Activated T-helper 1 cell treated with anti-CD3 and anti-CD28 coated beads, Interleukin-12 subunit alpha, Interleukin-12 subunit beta, Interleukin-2, Interleukin-4 antibody, amounts not matched to agents 30 ng/mL and 10 ng/mL and 1 ng/mL, durations not matched to agents 14 hours and 24 hours and 36 hours (primary cell): ENCODE measurements around the gene LIX1. TPM values are rescaled to one million over a fixed set of nuclear protein-coding genes. Genes with fewer than 3 reads are reported as not detected.
A peak's percentile ranks its signal among the peaks of the same experiment; 100 is the strongest.
"Not testable (repeated sequence)": the region's sequence is repeated elsewhere in the genome, so short reads cannot be mapped to it uniquely, and the experiment has no call there.

Experiments
- DNase-seq: peaks from one replicate; pipeline ENCODE4 v3.0.0; 2021; ENCODE audit warnings: low spot score
- H3K27ac Mint-ChIP-seq: one replicate; pipeline ENCODE4 v1.8.0; 2021; ENCODE audit warnings: mild to moderate bottlenecking, mixed read lengths
- H3K27me3 Mint-ChIP-seq: one replicate; pipeline ENCODE4 v1.8.0; 2022; ENCODE audit warnings: mild to moderate bottlenecking, moderate library complexity, mixed read lengths; ENCODE audit not compliant: insufficient read depth
- H3K36me3 Mint-ChIP-seq: one replicate; pipeline ENCODE4 v1.8.0; 2021; ENCODE audit warnings: low read depth, mixed read lengths
- H3K4me1 Mint-ChIP-seq: one replicate; pipeline ENCODE4 v1.8.0; 2021; ENCODE audit warnings: low read depth, mixed read lengths
- H3K4me3 Mint-ChIP-seq: one replicate; pipeline ENCODE4 v1.8.0; 2021; ENCODE audit warnings: mild to moderate bottlenecking, moderate library complexity, mixed read lengths
- H3K9me3 Mint-ChIP-seq: one replicate; pipeline ENCODE4 v1.8.0; 2021; ENCODE audit warnings: mixed read lengths
- intact Hi-C: fragments of 100-400 bp; cut with micrococcal nuclease; formaldehyde crosslinking; loops from one replicate; pipeline ENCODE4 v1.15.1; 2024
- total RNA-seq: library from RNA; stranded (reverse); gene quantifications from 2 replicates; pipeline ENCODE4 v1.2.3, GENCODE V29; 2022

Gene LIX1
- total RNA-seq, result not detected in 2 replicates

GRCh38 chr5:97142521-97143254 is at the start of gene LIX1:
LIX1 (minus strand) TSS chr5:97142611; CDS start chr5:97142576, 35 bp downstream.
- no peak for DNase-seq
- Mint-ChIP-seq H3K36me3 (no peaks in the 10 kb centered on the region), H3K4me3 (no peak within 1 kb of the TSS), H3K27ac (no peak within 1 kb of the TSS), H3K27me3 (peaks cover 28% of the 10 kb centered on the region), H3K9me3 (no peaks in the 10 kb centered on the region), H3K4me1 (peaks cover 7% of the 10 kb centered on the region)
- intact Hi-C loops, result loop anchor here (1.0 to 5.0 kb wide), 6 partner anchors 48 to 390 kb away; partner anchors contain the start of gene LNPEP

GRCh38 chr5:97191893-97192292 is 49.5 kb upstream of the LIX1 start:
- H3K36me3 Mint-ChIP-seq, result no peaks in the 10 kb centered on the region
- H3K27me3 Mint-ChIP-seq, result peaks cover 6% of the 10 kb centered on the region
- no peak overlapping the region for H3K27ac Mint-ChIP-seq
- no peak overlapping the region for H3K4me3 Mint-ChIP-seq
- H3K4me1 Mint-ChIP-seq, result peaks cover 5% of the 10 kb centered on the region
- H3K9me3 Mint-ChIP-seq, result peaks cover 25% of the 10 kb centered on the region
- intact Hi-C loops, result no loop called here
- DNase-seq, result no peak

DNA sequence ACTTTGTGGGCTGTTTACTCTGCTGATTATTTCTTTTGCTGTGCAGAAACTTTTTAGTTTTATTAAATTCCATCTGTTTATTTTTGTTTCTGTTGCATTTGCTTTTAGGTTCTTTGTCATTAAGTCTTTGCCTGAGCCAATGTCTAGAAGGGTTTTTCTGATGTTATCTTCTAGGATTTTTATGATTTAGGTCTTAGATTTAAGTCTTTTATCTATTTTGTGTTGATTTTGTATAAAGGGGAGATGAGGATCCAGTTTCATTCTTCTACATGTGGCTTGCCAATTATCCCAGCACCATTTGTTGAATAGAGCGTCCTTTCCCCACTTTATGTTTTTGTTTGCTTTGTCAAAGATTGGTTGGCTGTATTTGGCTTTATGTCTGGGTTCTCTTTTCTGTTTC is 47.1 kb upstream of the LIX1 start:
- peaks cover 27% of the 10 kb centered on the region for H3K9me3 Mint-ChIP-seq
- not testable (repeated sequence) for H3K4me3 Mint-ChIP-seq, H3K4me1 Mint-ChIP-seq, H3K27ac Mint-ChIP-seq, H3K27me3 Mint-ChIP-seq, H3K36me3 Mint-ChIP-seq, DNase-seq
- intact Hi-C loops, result loop anchor here (10.0 kb wide), 1 partner anchor 655 kb away; no protein-coding TSS in a partner anchor

DNA sequence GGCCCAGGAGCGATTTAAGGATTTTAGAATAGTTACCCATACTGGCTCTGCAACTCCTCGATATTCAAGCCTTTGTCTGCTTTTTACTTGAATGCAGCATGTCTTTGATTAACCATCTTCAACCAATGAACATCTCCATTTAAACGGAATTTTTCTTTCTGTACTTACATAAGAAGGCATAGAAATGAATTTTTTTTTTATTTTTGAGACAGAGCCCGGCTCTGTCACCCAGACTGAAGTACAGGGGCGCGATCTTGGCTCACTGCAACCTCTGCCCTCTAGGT is 41.5 kb upstream of the LIX1 start:
- H3K4me3 Mint-ChIP-seq, result peak overlapping the region; percentile 91
- H3K9me3 Mint-ChIP-seq, result peaks cover 7% of the 10 kb centered on the region
- peaks cover 42% of the 10 kb centered on the region for H3K4me1 Mint-ChIP-seq
- H3K36me3 Mint-ChIP-seq, result peaks cover 23% of the 10 kb centered on the region
- DNase-seq, result no peak
- H3K27ac Mint-ChIP-seq, result peak overlapping the region; percentile 100
- intact Hi-C loops, result loop anchor here (1.0 to 10.0 kb wide), 12 partner anchors 22 to 1743 kb away; partner anchors contain the start of genes CAST, ELL2, ERAP1 and RFESD
- H3K27me3 Mint-ChIP-seq, result peaks cover 10% of the 10 kb centered on the region

DNA sequence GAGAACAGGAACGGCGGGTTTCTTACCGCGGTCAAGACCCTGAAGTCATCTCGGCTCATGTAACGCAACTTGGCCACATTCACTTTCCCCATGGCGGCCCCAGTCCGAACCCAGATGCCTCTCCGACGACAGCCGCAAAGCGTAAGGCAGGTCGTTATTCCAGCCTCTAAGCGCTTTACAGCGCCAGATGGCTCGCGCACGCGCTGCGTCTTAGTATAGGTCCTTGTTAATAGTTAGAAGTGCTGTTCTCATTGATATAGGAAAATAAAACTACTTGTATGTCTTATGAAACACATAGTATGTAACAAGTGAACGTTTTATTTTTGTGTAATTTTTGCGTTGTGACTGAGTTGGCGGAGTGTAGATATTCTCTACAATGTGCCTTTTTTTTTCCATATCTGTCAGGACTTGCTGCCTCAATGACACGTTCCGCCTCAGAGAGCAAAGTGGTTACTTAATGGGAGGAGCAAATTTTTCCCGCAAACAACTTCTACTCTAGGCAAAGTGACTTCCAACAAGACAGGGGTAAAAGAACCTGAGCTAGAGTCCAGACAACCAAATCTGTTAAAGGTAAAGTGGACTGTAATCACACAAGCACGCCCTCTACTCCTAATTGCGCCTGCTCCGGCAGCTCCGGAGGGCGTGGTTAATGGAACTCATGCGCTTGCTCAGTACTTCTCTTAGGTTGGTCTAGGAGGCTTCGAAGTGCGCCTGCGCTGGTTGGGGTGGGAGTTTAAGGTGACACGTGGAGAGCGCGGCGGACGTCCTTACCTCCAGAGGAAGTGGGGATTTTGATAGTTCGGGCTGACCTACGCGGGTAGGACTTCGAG is 40.9 kb upstream of the LIX1 start, which contains the start of gene RIOK2:
Gene RIOK2, minus strand, starts transcription at position 148 of the 830 bp plus-strand sequence. Its CDS starts 56 bp downstream, at position 92.
- peak; percentile 86 for DNase-seq
- peaks cover 29% of the 10 kb centered on the region for H3K36me3 Mint-ChIP-seq
- H3K9me3 Mint-ChIP-seq, result peaks cover 7% of the 10 kb centered on the region
- H3K27ac Mint-ChIP-seq, result peak within 1 kb of the TSS; percentile 100
- peaks cover 9% of the 10 kb centered on the region for H3K27me3 Mint-ChIP-seq
- peaks cover 42% of the 10 kb centered on the region for H3K4me1 Mint-ChIP-seq
- H3K4me3 Mint-ChIP-seq, result peak within 1 kb of the TSS; percentile 91
- intact Hi-C loops, result loop anchor here (1.0 to 10.0 kb wide), 12 partner anchors 21 to 1744 kb away; partner anchors contain the start of genes CAST, ELL2, ERAP1 and RFESD

- Mint-ChIP-seq H3K4me1 (peaks cover 42% of the 10 kb centered on the region), H3K27me3 (peaks cover 8% of the 10 kb centered on the region), H3K27ac (peak overlapping the region; percentile 100), H3K9me3 (peaks cover 7% of the 10 kb centered on the region), H3K36me3 (peaks cover 33% of the 10 kb centered on the region), H3K4me3 (peak overlapping the region; percentile 91)
- DNase-seq, result no peak
- intact Hi-C loops, result loop anchor here (1.0 to 10.0 kb wide), 12 partner anchors 20 to 1745 kb away; partner anchors contain the start of genes CAST, ELL2, ERAP1 and RFESD
These were observed 40.2 kb upstream of the LIX1 start for GRCh38 chr5:97182571-97183099.

GRCh38 chr5:97181856-97182545 is 39.6 kb upstream of the LIX1 start:
- Mint-ChIP-seq H3K27ac (peak overlapping the region; percentile 100), H3K4me3 (peak overlapping the region; percentile 91), H3K27me3 (peaks cover 4% of the 10 kb centered on the region), H3K4me1 (peaks cover 42% of the 10 kb centered on the region), H3K36me3 (peaks cover 34% of the 10 kb centered on the region), H3K9me3 (peaks cover 7% of the 10 kb centered on the region)
- DNase-seq, result no peak
- intact Hi-C loops, result loop anchor here (2.0 to 10.0 kb wide), 6 partner anchors 519 to 1593 kb away; partner anchors contain the start of genes CAST, ELL2 and RFESD

- H3K27me3 Mint-ChIP-seq, H3K9me3 Mint-ChIP-seq, DNase-seq, intact Hi-C loops, H3K27ac Mint-ChIP-seq, H3K4me3 Mint-ChIP-seq: not testable (repeated sequence)
- Mint-ChIP-seq H3K36me3 (peaks cover 45% of the 10 kb centered on the region), H3K4me1 (peaks cover 38% of the 10 kb centered on the region)
These were observed 37.0 kb upstream of the LIX1 start for GRCh38 chr5:97179457-97179856.

- H3K4me1 Mint-ChIP-seq, result peaks cover 26% of the 10 kb centered on the region
- DNase-seq, result no peak
- peaks cover 39% of the 10 kb centered on the region for H3K36me3 Mint-ChIP-seq
- no peak overlapping the region for H3K4me3 Mint-ChIP-seq
- H3K27ac Mint-ChIP-seq, result peak overlapping the region; percentile 14
- intact Hi-C loops, result no loop called here
- H3K9me3 Mint-ChIP-seq, result no peaks in the 10 kb centered on the region
- H3K27me3 Mint-ChIP-seq, result no peaks in the 10 kb centered on the region
These were observed 29.8 kb upstream of the LIX1 start for GRCh38 chr5:97172227-97172626.

GRCh38 chr5:97171703-97172102 is 29.3 kb upstream of the LIX1 start:
- intact Hi-C loops, result no loop called here
- no peaks in the 10 kb centered on the region for H3K27me3 Mint-ChIP-seq
- peaks cover 36% of the 10 kb centered on the region for H3K36me3 Mint-ChIP-seq
- peaks cover 26% of the 10 kb centered on the region for H3K4me1 Mint-ChIP-seq
- no peak overlapping the region for H3K4me3 Mint-ChIP-seq
- no peak for DNase-seq
- no peak overlapping the region for H3K27ac Mint-ChIP-seq
- no peaks in the 10 kb centered on the region for H3K9me3 Mint-ChIP-seq

DNA sequence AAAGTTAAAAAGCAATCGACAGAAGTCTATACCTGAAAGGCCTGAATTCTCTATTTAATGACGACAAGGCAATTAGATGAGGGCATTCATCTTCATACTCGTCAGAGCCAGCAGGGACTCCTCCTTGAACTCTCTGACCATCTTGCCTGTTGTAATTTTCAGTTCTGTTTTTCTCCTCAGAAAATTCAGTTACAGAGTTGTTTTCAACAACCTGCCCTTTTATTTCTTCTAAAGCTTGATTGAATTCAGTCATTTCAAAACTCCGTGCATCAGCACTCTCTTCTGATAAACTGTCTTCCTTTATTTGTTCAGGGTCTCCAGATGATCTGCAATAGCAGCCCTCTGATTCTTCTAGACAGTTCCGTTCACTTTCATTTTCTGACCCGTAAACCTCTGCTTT is 25.0 kb upstream of the LIX1 start:
- peaks cover 22% of the 10 kb centered on the region for H3K4me1 Mint-ChIP-seq
- H3K27me3 Mint-ChIP-seq, result no peaks in the 10 kb centered on the region
- no peaks in the 10 kb centered on the region for H3K9me3 Mint-ChIP-seq
- no peak for DNase-seq
- intact Hi-C loops, result loop anchor here (10.0 kb wide), 1 partner anchor 823 kb away; no protein-coding TSS in a partner anchor
- peak overlapping the region; percentile 54 for H3K4me3 Mint-ChIP-seq
- H3K27ac Mint-ChIP-seq, result peak overlapping the region; percentile 72
- H3K36me3 Mint-ChIP-seq, result peaks cover 33% of the 10 kb centered on the region

- Mint-ChIP-seq H3K4me1 (peaks cover 15% of the 10 kb centered on the region), H3K27me3 (no peaks in the 10 kb centered on the region), H3K4me3 (no peak overlapping the region), H3K27ac (no peak overlapping the region), H3K36me3 (peaks cover 28% of the 10 kb centered on the region), H3K9me3 (no peaks in the 10 kb centered on the region)
- no peak for DNase-seq
- intact Hi-C loops, result loop anchor here (10.0 kb wide), 1 partner anchor 821 kb away; no protein-coding TSS in a partner anchor
These were observed 23.3 kb upstream of the LIX1 start for GRCh38 chr5:97165726-97166125.
